ENCODE measurements around the gene ROBO1.

GRCh38 chr3:78634316-78634715 lies 1133.5 kb downstream of the ROBO1 start:
- TF ChIP-seq, protein P1, sequence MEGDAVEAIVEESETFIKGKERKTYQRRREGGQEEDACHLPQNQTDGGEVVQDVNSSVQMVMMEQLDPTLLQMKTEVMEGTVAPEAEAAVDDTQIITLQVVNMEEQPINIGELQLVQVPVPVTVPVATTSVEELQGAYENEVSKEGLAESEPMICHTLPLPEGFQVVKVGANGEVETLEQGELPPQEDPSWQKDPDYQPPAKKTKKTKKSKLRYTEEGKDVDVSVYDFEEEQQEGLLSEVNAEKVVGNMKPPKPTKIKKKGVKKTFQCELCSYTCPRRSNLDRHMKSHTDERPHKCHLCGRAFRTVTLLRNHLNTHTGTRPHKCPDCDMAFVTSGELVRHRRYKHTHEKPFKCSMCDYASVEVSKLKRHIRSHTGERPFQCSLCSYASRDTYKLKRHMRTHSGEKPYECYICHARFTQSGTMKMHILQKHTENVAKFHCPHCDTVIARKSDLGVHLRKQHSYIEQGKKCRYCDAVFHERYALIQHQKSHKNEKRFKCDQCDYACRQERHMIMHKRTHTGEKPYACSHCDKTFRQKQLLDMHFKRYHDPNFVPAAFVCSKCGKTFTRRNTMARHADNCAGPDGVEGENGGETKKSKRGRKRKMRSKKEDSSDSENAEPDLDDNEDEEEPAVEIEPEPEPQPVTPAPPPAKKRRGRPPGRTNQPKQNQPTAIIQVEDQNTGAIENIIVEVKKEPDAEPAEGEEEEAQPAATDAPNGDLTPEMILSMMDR (IDR thresholded peaks at IDR 0.05): no peak
- TF ChIP-seq POLR2A (IDR thresholded peaks at IDR 0.05): no peak

Data from right lobe of liver (tissue), 4 donors.